ENCODE measurements around the gene CFAP221.

Gene CFAP221

DNA sequence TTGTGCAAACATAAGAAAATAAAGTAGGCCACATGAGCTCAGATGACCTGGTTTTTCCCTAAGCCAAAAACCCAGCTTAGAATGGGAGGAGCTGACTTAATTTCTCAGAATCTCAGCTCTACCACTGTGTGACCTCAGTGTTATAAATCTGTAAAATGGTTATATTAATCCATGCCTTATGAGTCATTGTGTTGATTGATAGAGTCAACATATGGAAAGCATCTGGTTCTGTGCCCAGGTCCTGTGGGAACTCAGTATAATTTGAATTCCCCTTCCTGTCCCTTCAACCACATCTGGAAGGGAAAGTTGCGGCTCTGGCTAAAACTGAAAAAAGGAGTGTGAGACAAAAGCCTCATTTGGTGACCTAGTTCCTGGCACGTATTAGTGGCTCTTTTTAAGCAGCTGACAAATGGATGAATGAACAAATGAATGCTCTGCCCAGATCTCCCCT is 160.4 kb downstream of the CFAP221 start:
- Histone ChIP-seq H3K36me3 (ENCODE audit: insufficient read depth, low read length) (no peaks in the 10 kb centered on the region), H3K9ac (ENCODE audit: low read depth, low read length) (no peak overlapping the region), H3K27me3 (ENCODE audit: control insufficient read depth, insufficient read depth, low read length) (peaks cover 7% of the 10 kb centered on the region), H3K4me1 (ENCODE audit: control insufficient read depth, insufficient read depth, low read length) (peaks cover 2% of the 10 kb centered on the region), H3K4me2 (ENCODE audit: low read length) (no peak overlapping the region), H3K9me3 (replicated peaks; ENCODE audit: low read length) (no peaks in the 10 kb centered on the region), H3K4me3 (ENCODE audit: low read length) (no peak overlapping the region)

DNA sequence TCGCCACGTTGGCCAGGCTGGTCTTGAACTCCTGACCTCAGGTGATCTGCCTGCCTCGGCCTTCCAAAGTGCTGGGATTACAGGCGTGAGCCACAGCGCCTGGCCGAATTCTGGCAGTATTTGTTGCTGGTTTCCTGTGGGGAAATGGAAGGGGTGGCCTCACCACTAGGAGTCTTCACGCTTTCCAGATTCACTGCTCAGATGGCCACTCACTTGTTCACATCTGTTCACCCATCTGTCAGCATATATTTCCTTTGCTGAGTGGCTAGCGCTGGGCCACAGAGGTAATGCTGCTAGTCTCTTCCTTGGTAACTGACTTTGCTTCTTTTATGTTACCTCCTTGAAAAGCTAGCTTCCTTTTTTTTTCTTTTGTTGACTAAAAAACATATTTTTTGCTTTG is 162.0 kb downstream of the CFAP221 start:
- Histone ChIP-seq H3K4me2 (ENCODE audit: low read length) (no peak overlapping the region), H3K4me3 (ENCODE audit: low read length) (no peak overlapping the region), H3K27me3 (ENCODE audit: control insufficient read depth, insufficient read depth, low read length) (peaks cover 4% of the 10 kb centered on the region), H3K4me1 (ENCODE audit: control insufficient read depth, insufficient read depth, low read length) (peaks cover 2% of the 10 kb centered on the region), H3K9me3 (replicated peaks; ENCODE audit: low read length) (no peaks in the 10 kb centered on the region), H3K9ac (ENCODE audit: low read depth, low read length) (no peak overlapping the region), H3K36me3 (ENCODE audit: insufficient read depth, low read length) (no peaks in the 10 kb centered on the region)
